Measurements from ENCODE around the gene IGSF21.

IGSF21 gene

GRCh38 chr1:18107369-18108298 is at the start of gene IGSF21:
TSS of gene IGSF21 (plus strand) at chr1:18107798. CDS start at chr1:18108129, 331 bp downstream.
- no peak for DNase-seq

DNA sequence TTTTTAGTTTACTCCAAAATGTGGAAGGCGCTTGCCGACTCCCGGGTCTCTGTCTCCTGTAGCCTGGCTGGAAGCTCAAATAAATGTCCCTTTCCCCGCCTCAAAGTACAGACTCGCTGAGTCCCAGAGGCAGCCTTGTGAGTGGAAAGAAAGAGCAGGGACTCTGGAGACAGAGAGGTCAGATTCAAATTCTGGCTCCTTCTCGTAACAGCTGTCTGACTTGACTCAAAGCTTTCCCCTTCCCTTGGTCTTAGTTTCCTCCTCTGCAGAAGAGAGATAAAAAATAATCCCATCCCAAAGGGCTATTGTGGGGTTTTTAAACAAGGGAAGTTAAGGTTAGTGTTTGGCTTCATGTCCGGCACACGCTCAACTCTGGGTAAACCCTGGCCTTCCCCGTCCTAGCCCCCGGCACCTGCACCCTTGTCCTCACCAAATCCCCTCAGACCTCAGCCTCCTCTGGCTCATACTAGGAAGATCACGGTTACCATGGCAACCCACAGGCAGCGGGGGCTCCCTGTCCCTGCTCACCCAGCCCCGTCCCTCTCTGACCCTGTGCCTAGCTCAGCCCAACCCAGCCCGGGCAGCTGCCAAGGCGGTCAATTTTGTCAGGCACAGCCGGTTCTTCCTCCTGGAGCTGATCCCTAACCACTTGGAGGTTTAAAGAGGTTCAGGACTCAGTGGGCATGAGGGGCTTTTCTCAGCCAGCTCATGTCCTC is 49.2 kb upstream of the IGSF21 start:
- DNase-seq = no peak

DNA sequence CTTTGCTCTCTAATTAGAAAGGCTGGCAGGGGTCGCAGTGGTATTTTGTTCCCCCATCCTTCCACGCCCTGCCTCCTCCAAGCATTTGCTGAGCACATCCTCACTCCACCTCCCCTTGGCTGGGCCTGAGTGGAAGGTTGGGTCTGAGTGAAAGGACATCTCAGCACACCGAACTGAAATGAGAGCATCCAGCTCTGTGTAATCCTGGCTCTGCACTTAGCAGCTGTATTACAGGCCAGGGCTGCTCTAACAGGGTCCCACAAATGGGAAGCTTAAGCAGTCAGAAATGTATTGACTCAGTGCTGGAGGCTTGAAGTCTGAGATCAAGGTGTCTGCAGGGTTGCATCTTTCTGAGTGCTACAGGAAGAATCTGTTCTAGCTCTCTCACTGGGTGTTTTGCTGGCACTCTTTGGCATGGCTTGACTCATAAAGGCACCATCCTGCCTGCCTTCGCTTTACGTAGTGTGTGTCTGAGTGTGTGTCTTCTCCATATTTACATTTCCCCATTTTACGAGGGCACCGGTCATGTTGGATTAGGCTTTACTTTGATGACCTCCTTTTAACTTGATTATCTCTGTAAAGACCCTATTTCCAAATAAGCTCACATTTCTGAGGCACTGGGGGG is 48.5 kb upstream of the IGSF21 start:
- no peak for DNase-seq

GRCh38 chr1:18060366-18060765 is 47.2 kb upstream of the IGSF21 start:
- DNase-seq = no peak

GRCh38 chr1:18062185-18062584 is 45.4 kb upstream of the IGSF21 start:
- DNase-seq = no peak

GRCh38 chr1:18064534-18064933 is 43.1 kb upstream of the IGSF21 start:
- no peak for DNase-seq

GRCh38 chr1:18066576-18066975 is 41.0 kb upstream of the IGSF21 start:
- DNase-seq = no peak

DNA sequence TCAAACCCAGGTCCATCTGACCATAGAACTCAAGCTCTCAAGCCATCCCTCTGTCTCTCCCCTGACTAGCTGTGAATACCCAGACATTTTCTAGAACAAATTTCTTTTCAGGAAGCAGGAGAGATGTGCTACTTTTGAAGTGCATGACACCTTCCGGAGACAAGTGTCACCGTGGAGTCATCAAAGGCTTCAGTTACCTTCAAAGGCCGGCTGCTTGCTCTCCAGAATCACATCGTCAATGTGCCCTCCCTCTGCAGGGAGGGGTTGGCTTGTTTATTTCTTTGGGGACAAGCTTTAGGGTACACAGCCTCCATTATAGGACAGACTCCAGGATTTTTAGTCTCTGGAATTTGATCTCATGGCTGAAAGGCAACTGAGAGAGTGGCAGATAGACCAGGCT is 37.7 kb upstream of the IGSF21 start:
- no peak for DNase-seq

DNA sequence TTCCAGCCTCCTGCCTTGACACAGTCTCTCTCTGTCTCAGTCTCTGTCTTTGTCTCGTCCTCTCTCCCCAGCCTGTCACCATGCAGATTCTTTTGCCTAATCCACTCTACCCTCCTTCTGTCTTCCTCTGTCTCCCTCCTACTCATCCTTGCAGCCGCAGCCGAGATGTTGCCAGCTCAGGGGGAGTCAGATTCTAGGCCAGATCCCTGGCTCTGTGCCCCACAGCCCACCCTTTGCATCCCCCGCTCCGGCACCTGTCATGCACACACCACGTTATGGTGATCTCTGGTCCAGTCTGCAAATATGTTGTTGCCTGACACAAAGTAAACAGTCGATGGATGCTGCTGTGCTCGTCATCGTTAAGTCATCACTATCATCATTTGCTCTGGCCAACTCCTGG is 35.5 kb upstream of the IGSF21 start:
- DNase-seq = no peak

- DNase-seq = no peak
Measured at GRCh38 chr1:18073066-18073642, 34.4 kb upstream of the IGSF21 start.

- no peak for DNase-seq
Measured at GRCh38 chr1:18077657-18078215, 29.9 kb upstream of the IGSF21 start.

DNA sequence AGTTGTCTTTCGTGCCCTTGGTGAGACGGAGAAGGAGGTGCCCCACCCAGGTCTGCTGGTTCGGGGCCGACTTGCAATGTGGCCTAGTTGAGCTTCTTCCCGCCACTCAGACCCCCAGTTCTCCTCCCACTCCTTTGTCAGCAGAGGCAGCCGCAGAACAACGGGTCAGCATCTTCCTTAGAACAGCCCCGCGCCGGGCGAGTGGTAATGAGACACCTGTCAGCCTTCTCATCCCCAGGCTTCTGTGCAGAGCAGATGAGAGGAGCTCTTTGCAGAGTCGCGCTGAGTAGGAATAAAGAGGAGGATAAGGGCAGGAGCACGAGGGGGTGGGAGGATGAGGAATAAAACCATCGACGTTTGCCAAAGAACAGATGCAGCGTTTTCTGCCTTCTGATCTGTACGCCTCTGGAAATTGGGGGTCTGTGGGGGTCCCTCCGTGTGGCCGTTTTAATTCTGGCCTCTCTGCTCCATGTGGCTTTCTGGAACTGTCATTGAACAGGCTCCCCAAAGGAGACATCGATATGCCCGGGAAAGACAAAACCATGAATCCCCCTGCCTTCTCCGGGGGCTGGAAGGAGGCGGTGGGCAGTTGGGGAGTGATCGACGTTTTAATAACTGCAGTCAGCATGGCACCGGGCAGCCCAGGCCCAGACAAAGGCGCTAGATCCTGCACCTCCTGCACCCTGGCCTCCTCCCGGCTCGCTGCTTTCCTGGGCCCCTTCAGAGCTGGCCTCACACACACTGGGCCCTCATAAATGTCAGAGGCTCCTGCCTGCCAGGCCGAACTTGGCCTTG is 27.5 kb upstream of the IGSF21 start:
- no peak for DNase-seq

DNA sequence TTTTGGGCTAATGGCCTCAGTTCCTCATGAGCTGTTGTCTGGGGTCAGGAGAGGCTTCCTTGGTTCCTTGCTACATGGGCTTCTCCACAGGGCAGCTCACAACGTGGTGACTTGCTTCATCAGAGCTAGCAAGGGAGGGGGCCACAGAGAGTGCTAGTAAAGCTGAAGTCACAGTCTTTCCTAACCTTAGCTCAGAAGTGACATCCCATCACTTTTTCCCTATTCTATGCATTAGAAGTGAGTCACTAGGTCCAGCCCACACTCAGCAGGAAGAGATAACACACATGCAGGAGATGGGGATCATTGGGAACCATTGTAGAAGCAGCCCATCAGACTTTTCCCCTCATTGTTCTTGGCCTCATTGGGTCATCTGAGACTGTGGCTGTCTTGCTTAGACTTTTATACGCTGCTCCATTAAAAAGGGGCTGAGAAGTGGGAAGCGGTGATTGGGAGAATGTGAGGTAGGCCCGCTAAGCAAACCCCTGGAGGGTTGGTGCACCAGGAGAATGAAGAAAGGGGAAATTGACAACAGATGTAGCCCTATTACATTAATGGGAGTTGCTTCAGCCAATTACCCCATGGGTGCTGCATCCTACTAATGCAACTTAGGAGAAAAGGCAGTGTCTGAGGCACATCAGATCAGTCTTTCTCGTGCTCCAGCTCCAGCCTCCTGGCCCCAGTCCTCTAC is 22.1 kb upstream of the IGSF21 start:
- DNase-seq = no peak

- DNase-seq = no peak
Measured at GRCh38 chr1:18088077-18088594, 19.5 kb upstream of the IGSF21 start.

DNA sequence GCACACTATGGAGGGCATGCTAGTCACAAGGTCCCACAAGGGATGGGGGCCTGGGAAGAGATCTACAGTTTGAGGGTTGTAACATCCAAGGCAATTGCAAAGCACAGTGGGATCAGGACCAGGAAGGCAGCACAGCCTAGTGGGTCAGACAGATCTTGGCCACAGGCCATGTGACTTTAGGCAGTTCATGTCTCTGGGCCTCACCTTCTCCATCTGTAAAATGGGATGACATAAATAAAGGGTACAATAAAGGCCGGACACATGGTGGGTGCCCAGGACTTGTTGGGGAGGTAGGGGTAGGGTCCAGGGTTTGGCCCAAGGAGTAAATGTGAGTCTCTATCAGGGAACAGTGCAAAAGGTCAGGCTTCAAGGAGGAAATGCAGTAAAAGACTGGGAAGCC is 18.1 kb upstream of the IGSF21 start:
- DNase-seq = no peak

DNA sequence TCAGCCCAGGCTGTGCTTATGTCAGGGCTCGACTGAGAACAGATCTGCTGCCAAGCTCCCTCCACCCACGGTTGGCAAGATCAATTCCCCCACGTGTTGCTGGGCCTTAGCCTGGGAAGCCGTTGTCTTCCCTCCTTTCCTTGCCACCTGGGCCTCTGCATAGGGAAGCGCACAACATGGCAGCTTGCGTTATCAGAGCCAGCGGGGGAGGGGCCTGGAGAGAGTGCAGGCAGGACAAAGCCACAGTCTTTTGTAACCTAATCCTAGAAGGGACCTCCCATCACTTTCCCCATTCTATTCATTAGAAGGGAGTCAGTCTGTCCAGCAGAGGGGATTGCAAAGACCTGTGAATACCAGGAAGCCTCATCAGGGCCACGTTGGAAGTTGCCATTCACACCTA is 17.0 kb upstream of the IGSF21 start:
- DNase-seq = no peak

- DNase-seq = no peak
Measured at GRCh38 chr1:18091660-18092446, 15.7 kb upstream of the IGSF21 start.

DNA sequence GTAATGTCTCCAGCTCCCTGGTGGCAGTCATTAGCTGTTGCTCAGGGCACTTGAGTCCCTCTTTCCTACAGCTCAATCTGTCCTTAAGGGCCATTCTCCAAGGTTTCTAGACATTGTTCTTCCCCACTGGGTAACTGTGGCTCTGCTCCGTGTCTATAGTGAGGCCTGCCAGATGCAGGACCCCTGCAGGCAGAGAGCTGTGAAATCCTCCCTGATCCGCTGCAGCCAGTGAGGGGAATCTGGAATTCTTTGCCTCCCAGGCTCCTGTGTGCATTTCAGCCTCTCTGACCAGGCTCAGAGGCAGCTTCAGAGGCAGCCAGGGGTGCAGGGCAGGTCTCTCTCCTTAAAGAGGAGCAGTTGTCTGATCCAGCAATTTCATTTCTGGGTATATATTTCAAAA is 14.4 kb upstream of the IGSF21 start:
- no peak for DNase-seq

DNA sequence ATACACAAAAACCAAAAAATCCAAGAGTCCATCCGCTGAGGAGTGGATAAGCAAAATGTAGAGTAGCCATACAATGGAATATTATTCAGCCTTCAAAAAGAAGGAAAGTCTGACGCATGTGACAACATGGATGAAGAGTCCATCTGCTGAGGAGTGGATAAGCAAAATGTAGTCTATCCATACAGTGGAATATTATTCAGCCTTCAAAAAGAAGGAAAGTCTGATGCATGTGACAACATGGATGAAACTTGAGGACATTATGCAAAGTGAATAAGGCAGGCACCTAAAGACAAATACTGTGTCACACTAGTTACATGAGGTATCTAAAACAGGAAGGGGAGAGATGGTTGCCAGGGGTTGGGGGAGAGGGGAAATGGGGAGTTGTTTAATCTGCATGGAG is 14.0 kb upstream of the IGSF21 start:
- no peak for DNase-seq

DNA sequence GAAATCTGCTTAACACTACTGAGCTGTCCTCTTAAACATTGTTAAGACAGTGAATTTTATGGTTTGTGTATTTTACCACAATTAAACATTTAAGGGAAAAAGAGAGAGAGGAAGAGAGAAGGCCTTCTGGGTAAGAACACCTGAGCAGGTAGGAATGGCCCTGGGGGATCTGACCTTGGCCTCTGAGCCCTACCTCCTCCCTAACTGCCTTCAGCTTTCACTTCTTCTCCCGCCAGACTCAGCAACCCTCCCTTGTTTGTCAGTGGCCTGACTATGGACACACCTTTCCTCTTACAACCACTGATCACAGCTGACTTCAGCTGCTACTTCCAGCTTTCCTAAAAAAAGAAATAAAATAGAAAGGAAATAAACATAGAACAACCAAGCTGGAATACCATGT is 13.5 kb upstream of the IGSF21 start:
- no peak for DNase-seq

All from stimulated activated CD4-positive, alpha-beta T cell treated with anti-CD3 and anti-CD28 coated beads, Interleukin-1b, Interleukin-23, amount 100 ng/mL, for 48 hours (primary cell).